Measurements from ENCODE around the gene ERC2.
A peak's percentile ranks its signal among the peaks of the same experiment; 100 is the strongest.

ERC2 gene

DNA sequence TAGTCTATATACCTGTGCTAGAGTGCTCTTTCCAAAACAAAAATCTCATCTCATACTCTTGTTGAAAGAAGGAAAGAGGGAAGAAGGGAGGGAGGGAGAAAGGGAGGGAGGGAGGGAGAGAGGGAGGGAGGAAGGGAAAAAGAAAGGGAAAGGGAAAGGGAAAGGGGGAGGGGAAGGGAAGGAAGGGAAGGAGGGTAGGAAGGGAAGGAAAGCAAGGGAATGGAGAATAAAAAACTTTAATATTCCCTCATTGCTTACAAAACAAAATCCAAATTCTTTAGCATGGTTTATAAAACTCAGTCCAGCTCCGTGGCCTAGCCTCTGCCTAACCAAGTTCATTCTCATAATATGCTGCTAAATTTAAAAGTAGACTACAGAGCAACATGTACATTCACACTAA is 104.5 kb downstream of the ERC2 start:
- TF ChIP-seq, protein P1, sequence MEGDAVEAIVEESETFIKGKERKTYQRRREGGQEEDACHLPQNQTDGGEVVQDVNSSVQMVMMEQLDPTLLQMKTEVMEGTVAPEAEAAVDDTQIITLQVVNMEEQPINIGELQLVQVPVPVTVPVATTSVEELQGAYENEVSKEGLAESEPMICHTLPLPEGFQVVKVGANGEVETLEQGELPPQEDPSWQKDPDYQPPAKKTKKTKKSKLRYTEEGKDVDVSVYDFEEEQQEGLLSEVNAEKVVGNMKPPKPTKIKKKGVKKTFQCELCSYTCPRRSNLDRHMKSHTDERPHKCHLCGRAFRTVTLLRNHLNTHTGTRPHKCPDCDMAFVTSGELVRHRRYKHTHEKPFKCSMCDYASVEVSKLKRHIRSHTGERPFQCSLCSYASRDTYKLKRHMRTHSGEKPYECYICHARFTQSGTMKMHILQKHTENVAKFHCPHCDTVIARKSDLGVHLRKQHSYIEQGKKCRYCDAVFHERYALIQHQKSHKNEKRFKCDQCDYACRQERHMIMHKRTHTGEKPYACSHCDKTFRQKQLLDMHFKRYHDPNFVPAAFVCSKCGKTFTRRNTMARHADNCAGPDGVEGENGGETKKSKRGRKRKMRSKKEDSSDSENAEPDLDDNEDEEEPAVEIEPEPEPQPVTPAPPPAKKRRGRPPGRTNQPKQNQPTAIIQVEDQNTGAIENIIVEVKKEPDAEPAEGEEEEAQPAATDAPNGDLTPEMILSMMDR (IDR thresholded peaks at IDR 0.05; ENCODE audit: poor library complexity, severe bottlenecking), result no peak
- H3K27ac ChIP-seq (ENCODE audit: poor library complexity, severe bottlenecking), result no peak overlapping the region
- H3K27me3 ChIP-seq (ENCODE audit: insufficient read depth, poor library complexity, severe bottlenecking), result no peaks in the 10 kb centered on the region
- DNase-seq (ENCODE audit: low spot score), result no peak
- no peaks in the 10 kb centered on the region for H3K36me3 ChIP-seq (ENCODE audit: low read depth)
- H3K4me3 ChIP-seq (ENCODE audit: severe bottlenecking), result no peak overlapping the region
- no peaks in the 10 kb centered on the region for H3K9me3 ChIP-seq (ENCODE audit: severe bottlenecking)
- H3K4me1 ChIP-seq (ENCODE audit: insufficient read depth, poor library complexity, severe bottlenecking), result no peaks in the 10 kb centered on the region
- ATAC-seq (ENCODE audit: low read depth), result no peak

DNA sequence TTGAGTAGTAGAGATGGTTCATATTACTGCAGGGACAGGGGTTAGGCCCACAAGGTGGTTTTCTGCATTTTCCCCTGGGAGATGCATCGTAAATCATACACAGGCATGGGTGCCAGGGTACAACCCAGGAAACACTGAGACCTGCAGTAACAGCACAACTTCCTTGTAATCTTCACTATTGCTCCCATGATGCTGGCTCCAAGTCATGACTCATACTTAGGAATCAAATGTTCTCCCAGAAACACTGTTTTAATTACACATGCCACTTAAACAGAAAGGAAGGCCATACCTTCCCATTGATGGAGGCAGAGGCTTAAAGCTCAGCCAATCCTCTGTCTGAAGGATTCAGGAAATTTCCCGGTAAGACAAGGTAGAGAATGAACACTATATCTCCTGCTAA is 106.5 kb downstream of the ERC2 start:
- H3K36me3 ChIP-seq (ENCODE audit: low read depth), result no peaks in the 10 kb centered on the region
- ATAC-seq (ENCODE audit: low read depth) (no peak), DNase-seq (ENCODE audit: low spot score) (no peak)
- no peaks in the 10 kb centered on the region for H3K9me3 ChIP-seq (ENCODE audit: severe bottlenecking)
- TF ChIP-seq, protein P1 (IDR thresholded peaks at IDR 0.05; ENCODE audit: poor library complexity, severe bottlenecking), result no peak
- H3K27me3 ChIP-seq (ENCODE audit: insufficient read depth, poor library complexity, severe bottlenecking), result no peaks in the 10 kb centered on the region
- H3K4me3 ChIP-seq (ENCODE audit: severe bottlenecking), result no peak overlapping the region
- no peak overlapping the region for H3K27ac ChIP-seq (ENCODE audit: poor library complexity, severe bottlenecking)
- no peaks in the 10 kb centered on the region for H3K4me1 ChIP-seq (ENCODE audit: insufficient read depth, poor library complexity, severe bottlenecking)

DNA sequence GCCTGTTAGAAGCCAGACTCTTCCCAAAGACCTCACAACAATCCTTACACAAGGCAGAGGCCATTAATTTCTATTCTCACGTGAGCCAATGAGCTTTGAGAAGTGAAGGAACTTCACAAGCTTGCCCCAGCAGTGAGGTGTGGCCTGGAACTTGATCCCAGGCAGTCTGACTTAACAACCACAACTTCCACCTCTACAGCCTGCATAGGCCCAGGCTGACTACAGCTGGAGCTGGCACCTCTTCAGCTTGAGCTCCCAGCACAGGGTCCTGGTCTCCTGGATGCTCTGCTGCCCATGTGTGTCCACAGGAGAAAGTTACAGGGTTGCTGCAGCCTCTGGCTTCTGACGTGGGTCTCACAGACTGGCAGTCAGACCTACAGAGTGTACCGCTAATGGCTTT is 111.0 kb downstream of the ERC2 start:
- no peaks in the 10 kb centered on the region for H3K36me3 ChIP-seq (ENCODE audit: low read depth)
- H3K4me3 ChIP-seq (ENCODE audit: severe bottlenecking), result no peak overlapping the region
- no peak overlapping the region for H3K27ac ChIP-seq (ENCODE audit: poor library complexity, severe bottlenecking)
- TF ChIP-seq, protein P1 (IDR thresholded peaks at IDR 0.05; ENCODE audit: poor library complexity, severe bottlenecking), result no peak
- no peaks in the 10 kb centered on the region for H3K4me1 ChIP-seq (ENCODE audit: insufficient read depth, poor library complexity, severe bottlenecking)
- H3K27me3 ChIP-seq (ENCODE audit: insufficient read depth, poor library complexity, severe bottlenecking), result no peaks in the 10 kb centered on the region
- H3K9me3 ChIP-seq (ENCODE audit: severe bottlenecking), result no peaks in the 10 kb centered on the region
- ATAC-seq (ENCODE audit: low read depth) (no peak), DNase-seq (ENCODE audit: low spot score) (no peak)

DNA sequence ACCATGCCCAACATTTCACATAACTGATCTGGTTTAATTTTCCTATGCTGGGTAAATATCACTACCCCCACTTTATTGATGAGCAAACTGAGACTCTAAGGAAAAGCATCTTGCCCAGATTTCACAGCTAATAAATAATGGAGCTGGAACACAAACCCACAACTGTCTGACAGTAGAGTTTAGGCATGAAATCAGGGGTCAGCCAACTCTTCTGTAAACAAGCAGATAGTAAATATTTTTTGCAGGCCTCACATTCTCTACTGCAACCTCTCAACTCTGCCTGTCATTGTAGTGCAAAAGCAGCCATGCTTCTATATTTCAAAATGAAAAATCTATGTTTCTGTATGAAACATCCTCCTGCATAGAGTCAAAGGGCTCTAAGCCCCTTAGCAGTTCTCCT is 111.5 kb downstream of the ERC2 start:
- DNase-seq (ENCODE audit: low spot score), result no peak
- TF ChIP-seq, protein P1 (IDR thresholded peaks at IDR 0.05; ENCODE audit: poor library complexity, severe bottlenecking), result no peak
- no peaks in the 10 kb centered on the region for H3K27me3 ChIP-seq (ENCODE audit: insufficient read depth, poor library complexity, severe bottlenecking)
- H3K4me3 ChIP-seq (ENCODE audit: severe bottlenecking), result no peak overlapping the region
- H3K9me3 ChIP-seq (ENCODE audit: severe bottlenecking), result no peaks in the 10 kb centered on the region
- H3K36me3 ChIP-seq (ENCODE audit: low read depth), result no peaks in the 10 kb centered on the region
- no peaks in the 10 kb centered on the region for H3K4me1 ChIP-seq (ENCODE audit: insufficient read depth, poor library complexity, severe bottlenecking)
- ATAC-seq (ENCODE audit: low read depth), result no peak
- no peak overlapping the region for H3K27ac ChIP-seq (ENCODE audit: poor library complexity, severe bottlenecking)

DNA sequence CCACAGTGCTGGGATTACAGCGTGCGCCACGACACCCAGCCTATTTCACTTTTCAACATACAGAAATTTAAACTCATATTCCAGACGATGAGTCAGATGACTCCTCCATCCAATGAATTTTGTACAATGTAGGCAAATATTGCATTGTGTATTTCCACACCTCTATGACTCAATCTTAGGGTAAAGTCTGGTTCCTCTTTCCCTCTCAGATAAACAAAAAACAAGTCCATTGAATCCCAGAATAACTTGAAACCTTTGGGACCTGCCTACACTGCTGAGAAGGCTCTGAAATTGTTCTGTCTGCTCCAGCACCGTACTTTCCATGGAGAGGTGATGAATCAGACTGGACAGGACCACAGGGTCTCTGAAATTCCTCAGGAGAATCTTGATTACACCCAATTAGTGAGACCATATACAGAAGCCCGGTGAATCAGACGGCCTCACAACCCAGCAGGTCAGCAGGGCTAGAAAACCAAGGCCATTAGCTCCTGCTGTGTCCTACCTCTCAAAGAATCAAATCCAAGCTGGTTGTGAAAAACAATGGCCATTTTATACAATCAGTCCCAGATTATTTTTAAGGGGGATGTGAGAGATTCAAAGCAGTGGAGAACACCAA is 112.6 kb downstream of the ERC2 start:
- DNase-seq (ENCODE audit: low spot score) (no peak), ATAC-seq (ENCODE audit: low read depth) (peak; percentile 60)
- H3K4me1 ChIP-seq (ENCODE audit: insufficient read depth, poor library complexity, severe bottlenecking), result no peaks in the 10 kb centered on the region
- no peaks in the 10 kb centered on the region for H3K36me3 ChIP-seq (ENCODE audit: low read depth)
- no peak overlapping the region for H3K4me3 ChIP-seq (ENCODE audit: severe bottlenecking)
- H3K27me3 ChIP-seq (ENCODE audit: insufficient read depth, poor library complexity, severe bottlenecking), result no peaks in the 10 kb centered on the region
- H3K9me3 ChIP-seq (ENCODE audit: severe bottlenecking), result no peaks in the 10 kb centered on the region
- TF ChIP-seq, protein P1 (IDR thresholded peaks at IDR 0.05; ENCODE audit: poor library complexity, severe bottlenecking), result no peak
- H3K27ac ChIP-seq (ENCODE audit: poor library complexity, severe bottlenecking), result no peak overlapping the region

Data from RWPE2 (cell line).